Activated T-helper 1 cell treated with anti-CD3 and anti-CD28 coated beads, Interleukin-12 subunit alpha, Interleukin-12 subunit beta, Interleukin-2, Interleukin-4 antibody, amounts not matched to agents 30 ng/mL and 10 ng/mL and 1 ng/mL, durations not matched to agents 14 hours and 24 hours and 36 hours (primary cell): ENCODE results near the gene TEPSIN. TPM values are rescaled to one million over a fixed set of nuclear protein-coding genes. Genes with fewer than 3 reads are reported as not detected.
A peak's percentile ranks its signal among the peaks of the same experiment; 100 is the strongest.

Experiments used
- DNase-seq: peaks from one replicate; pipeline ENCODE4 v3.0.0; 2021; ENCODE audit warnings: low spot score
- H3K27ac Mint-ChIP-seq: one replicate; pipeline ENCODE4 v1.8.0; 2021; ENCODE audit warnings: mild to moderate bottlenecking, mixed read lengths
- H3K27me3 Mint-ChIP-seq: one replicate; pipeline ENCODE4 v1.8.0; 2022; ENCODE audit warnings: mild to moderate bottlenecking, moderate library complexity, mixed read lengths; ENCODE audit not compliant: insufficient read depth
- H3K36me3 Mint-ChIP-seq: one replicate; pipeline ENCODE4 v1.8.0; 2021; ENCODE audit warnings: low read depth, mixed read lengths
- H3K4me1 Mint-ChIP-seq: one replicate; pipeline ENCODE4 v1.8.0; 2021; ENCODE audit warnings: low read depth, mixed read lengths
- H3K4me3 Mint-ChIP-seq: one replicate; pipeline ENCODE4 v1.8.0; 2021; ENCODE audit warnings: mild to moderate bottlenecking, moderate library complexity, mixed read lengths
- H3K9me3 Mint-ChIP-seq: one replicate; pipeline ENCODE4 v1.8.0; 2021; ENCODE audit warnings: mixed read lengths
- intact Hi-C: fragments of 100-400 bp; cut with micrococcal nuclease; formaldehyde crosslinking; loops from one replicate; pipeline ENCODE4 v1.15.1; 2024
- total RNA-seq: library from RNA; stranded (reverse); gene quantifications from 2 replicates; pipeline ENCODE4 v1.2.3, GENCODE V29; 2022

The TEPSIN gene
- total RNA-seq, 1 donor from 2014 or later, result 41.0 TPM

- H3K4me3 Mint-ChIP-seq, result peak overlapping the region; percentile 39
- H3K36me3 Mint-ChIP-seq, result peaks cover 18% of the 10 kb centered on the region
- DNase-seq, result no peak
- no peaks in the 10 kb centered on the region for H3K27me3 Mint-ChIP-seq
- intact Hi-C loops, result no loop called here
- H3K9me3 Mint-ChIP-seq, result no peaks in the 10 kb centered on the region
- H3K4me1 Mint-ChIP-seq, result peaks cover 18% of the 10 kb centered on the region
- no peak overlapping the region for H3K27ac Mint-ChIP-seq
Observed at GRCh38 chr17:81235822-81236740, 2.8 kb downstream of the TEPSIN start.

GRCh38 chr17:81234940-81235821 lies 3.7 kb downstream of the TEPSIN start:
- peaks cover 15% of the 10 kb centered on the region for H3K36me3 Mint-ChIP-seq
- H3K4me3 Mint-ChIP-seq, result no peak overlapping the region
- H3K27ac Mint-ChIP-seq, result no peak overlapping the region
- H3K9me3 Mint-ChIP-seq, result no peaks in the 10 kb centered on the region
- DNase-seq, result no peak
- intact Hi-C loops, result no loop called here
- H3K27me3 Mint-ChIP-seq, result no peaks in the 10 kb centered on the region
- peaks cover 13% of the 10 kb centered on the region for H3K4me1 Mint-ChIP-seq

GRCh38 chr17:81234506-81234855 lies 4.4 kb downstream of the TEPSIN start:
- DNase-seq, result no peak
- no peak overlapping the region for H3K4me3 Mint-ChIP-seq
- H3K27ac Mint-ChIP-seq, result no peak overlapping the region
- H3K27me3 Mint-ChIP-seq, result no peaks in the 10 kb centered on the region
- H3K9me3 Mint-ChIP-seq, result no peaks in the 10 kb centered on the region
- intact Hi-C loops, result no loop called here
- H3K4me1 Mint-ChIP-seq, result peaks cover 13% of the 10 kb centered on the region
- peaks cover 16% of the 10 kb centered on the region for H3K36me3 Mint-ChIP-seq

- intact Hi-C loops, result no loop called here
- Mint-ChIP-seq H3K4me1 (peaks cover 13% of the 10 kb centered on the region), H3K4me3 (no peak overlapping the region), H3K27ac (no peak overlapping the region), H3K36me3 (peaks cover 14% of the 10 kb centered on the region), H3K27me3 (no peaks in the 10 kb centered on the region), H3K9me3 (no peaks in the 10 kb centered on the region)
- no peak for DNase-seq
Observed at GRCh38 chr17:81233811-81234505, 4.9 kb downstream of the TEPSIN start.

- no peaks in the 10 kb centered on the region for H3K27me3 Mint-ChIP-seq
- H3K4me1 Mint-ChIP-seq, result peaks cover 13% of the 10 kb centered on the region
- H3K4me3 Mint-ChIP-seq, result no peak overlapping the region
- intact Hi-C loops, result no loop called here
- H3K27ac Mint-ChIP-seq, result no peak overlapping the region
- DNase-seq, result no peak
- H3K9me3 Mint-ChIP-seq, result no peaks in the 10 kb centered on the region
- peaks cover 16% of the 10 kb centered on the region for H3K36me3 Mint-ChIP-seq
Observed at GRCh38 chr17:81233316-81233715, 5.5 kb downstream of the TEPSIN start.

GRCh38 chr17:81232616-81233241 lies 6.1 kb downstream of the TEPSIN start:
- no peak overlapping the region for H3K4me3 Mint-ChIP-seq
- H3K4me1 Mint-ChIP-seq, result peaks cover 14% of the 10 kb centered on the region
- peaks cover 20% of the 10 kb centered on the region for H3K36me3 Mint-ChIP-seq
- no peak for DNase-seq
- no peaks in the 10 kb centered on the region for H3K9me3 Mint-ChIP-seq
- H3K27me3 Mint-ChIP-seq, result no peaks in the 10 kb centered on the region
- H3K27ac Mint-ChIP-seq, result no peak overlapping the region
- intact Hi-C loops, result no loop called here

- peaks cover 9% of the 10 kb centered on the region for H3K4me1 Mint-ChIP-seq
- H3K27me3 Mint-ChIP-seq, result no peaks in the 10 kb centered on the region
- peaks cover 23% of the 10 kb centered on the region for H3K36me3 Mint-ChIP-seq
- no peak for DNase-seq
- H3K9me3 Mint-ChIP-seq, result no peaks in the 10 kb centered on the region
- no peak overlapping the region for H3K27ac Mint-ChIP-seq
- intact Hi-C loops, result no loop called here
- H3K4me3 Mint-ChIP-seq, result no peak overlapping the region
Observed at GRCh38 chr17:81231766-81232581, 6.9 kb downstream of the TEPSIN start.

GRCh38 chr17:81231121-81231645 lies 7.7 kb downstream of the TEPSIN start:
- no peak for DNase-seq
- Mint-ChIP-seq H3K36me3 (peaks cover 23% of the 10 kb centered on the region), H3K4me1 (peaks cover 8% of the 10 kb centered on the region), H3K4me3 (no peak overlapping the region), H3K9me3 (no peaks in the 10 kb centered on the region), H3K27ac (no peak overlapping the region), H3K27me3 (no peaks in the 10 kb centered on the region)
- intact Hi-C loops, result no loop called here

GRCh38 chr17:81230043-81230820 lies 8.6 kb downstream of the TEPSIN start:
- peaks cover 23% of the 10 kb centered on the region for H3K36me3 Mint-ChIP-seq

GRCh38 chr17:81229666-81229920 lies 9.3 kb downstream of the TEPSIN start:
- Mint-ChIP-seq H3K9me3 (no peaks in the 10 kb centered on the region), H3K36me3 (peaks cover 19% of the 10 kb centered on the region), H3K27ac (peak overlapping the region; percentile 1), H3K4me3 (no peak overlapping the region), H3K27me3 (no peaks in the 10 kb centered on the region), H3K4me1 (peaks cover 8% of the 10 kb centered on the region)
- intact Hi-C loops, result loop anchor here (10.0 kb wide), 1 partner anchor 195 kb away; the partner anchor contains the start of gene BAIAP2
- no peak for DNase-seq

More at GRCh38 chr17:81230043-81230820, 8.6 kb downstream of the TEPSIN start:
- Mint-ChIP-seq H3K4me1 (peaks cover 8% of the 10 kb centered on the region), H3K27ac (no peak overlapping the region), H3K27me3 (no peaks in the 10 kb centered on the region), H3K9me3 (no peaks in the 10 kb centered on the region), H3K4me3 (no peak overlapping the region)
- intact Hi-C loops, result no loop called here
- no peak for DNase-seq
